Stimulated activated CD4-positive, alpha-beta T cell treated with anti-CD3 and anti-CD28 coated beads, Interleukin-4, amount 100 ng/mL, for 24 hours (primary cell): Measurements from ENCODE around the gene PALM2AKAP2.

Experiments used
- DNase-seq: peaks from one replicate; pipeline ENCODE4 v3.0.0-alpha.2; 2020

Gene PALM2AKAP2

GRCh38 chr9:109779711-109780452, at the start of gene PALM2AKAP2:
Gene PALM2AKAP2 (plus strand): TSS chr9:109780198. CDS start chr9:109780489, 291 bp downstream.
- no peak for DNase-seq

GRCh38 chr9:109730228-109730627, 49.8 kb upstream of the PALM2AKAP2 start:
- DNase-seq, result no peak

- DNase-seq, result no peak
These were observed 46.3 kb upstream of the PALM2AKAP2 start for GRCh38 chr9:109733690-109734089.

- DNase-seq, result no peak
These were observed 45.2 kb upstream of the PALM2AKAP2 start for GRCh38 chr9:109734814-109735213.

- no peak for DNase-seq
These were observed 44.2 kb upstream of the PALM2AKAP2 start for GRCh38 chr9:109735801-109736200.

- DNase-seq, result no peak
These were observed 42.7 kb upstream of the PALM2AKAP2 start for GRCh38 chr9:109737295-109737694.

GRCh38 chr9:109739760-109740159, 40.2 kb upstream of the PALM2AKAP2 start:
- no peak for DNase-seq

GRCh38 chr9:109742776-109743348, 37.1 kb upstream of the PALM2AKAP2 start:
- DNase-seq, result no peak

- no peak for DNase-seq
These were observed 36.3 kb upstream of the PALM2AKAP2 start for GRCh38 chr9:109743696-109744095.

GRCh38 chr9:109745335-109746283, 34.4 kb upstream of the PALM2AKAP2 start:
- DNase-seq, result no peak

GRCh38 chr9:109751253-109751652, 28.7 kb upstream of the PALM2AKAP2 start:
- DNase-seq, result no peak

- DNase-seq, result no peak
These were observed 26.7 kb upstream of the PALM2AKAP2 start for GRCh38 chr9:109753308-109753707.

- DNase-seq, result no peak
These were observed 25.0 kb upstream of the PALM2AKAP2 start for GRCh38 chr9:109755040-109755439.

GRCh38 chr9:109759589-109759988, 20.4 kb upstream of the PALM2AKAP2 start:
- no peak for DNase-seq

GRCh38 chr9:109765278-109765677, 14.7 kb upstream of the PALM2AKAP2 start:
- DNase-seq, result no peak

- DNase-seq, result no peak
These were observed 14.2 kb upstream of the PALM2AKAP2 start for GRCh38 chr9:109765830-109766229.

- no peak for DNase-seq
These were observed 13.6 kb upstream of the PALM2AKAP2 start for GRCh38 chr9:109766351-109766750.

- DNase-seq, result no peak
These were observed 12.6 kb upstream of the PALM2AKAP2 start for GRCh38 chr9:109767404-109767803.

- DNase-seq, result no peak
These were observed 12.2 kb upstream of the PALM2AKAP2 start for GRCh38 chr9:109767814-109768213.

- no peak for DNase-seq
These were observed 10.7 kb upstream of the PALM2AKAP2 start for GRCh38 chr9:109769250-109769649.

- DNase-seq, result no peak
These were observed 9.9 kb upstream of the PALM2AKAP2 start for GRCh38 chr9:109770101-109770500.

- no peak for DNase-seq
These were observed 8.9 kb upstream of the PALM2AKAP2 start for GRCh38 chr9:109771087-109771486.

GRCh38 chr9:109771796-109772531, 8.0 kb upstream of the PALM2AKAP2 start:
- no peak for DNase-seq
